Neural cell (in vitro differentiated cells): ENCODE results near the gene BTRC.

ENCODE experiments used
- POLR2AphosphoS5 ChIP-seq: IDR thresholded peaks from 2 replicates; pipeline ENCODE4 v1.6.1; 2012
- TF ChIP-seq, protein P1 (sequence below): fragments of 450-650 bp; IDR thresholded peaks from 2 replicates; pipeline ENCODE4 v1.5.1; 2014; ENCODE audit warnings: antibody characterized with exemption, mild to moderate bottlenecking, moderate library complexity; ENCODE audit not compliant: poor library complexity, severe bottlenecking

DNA sequence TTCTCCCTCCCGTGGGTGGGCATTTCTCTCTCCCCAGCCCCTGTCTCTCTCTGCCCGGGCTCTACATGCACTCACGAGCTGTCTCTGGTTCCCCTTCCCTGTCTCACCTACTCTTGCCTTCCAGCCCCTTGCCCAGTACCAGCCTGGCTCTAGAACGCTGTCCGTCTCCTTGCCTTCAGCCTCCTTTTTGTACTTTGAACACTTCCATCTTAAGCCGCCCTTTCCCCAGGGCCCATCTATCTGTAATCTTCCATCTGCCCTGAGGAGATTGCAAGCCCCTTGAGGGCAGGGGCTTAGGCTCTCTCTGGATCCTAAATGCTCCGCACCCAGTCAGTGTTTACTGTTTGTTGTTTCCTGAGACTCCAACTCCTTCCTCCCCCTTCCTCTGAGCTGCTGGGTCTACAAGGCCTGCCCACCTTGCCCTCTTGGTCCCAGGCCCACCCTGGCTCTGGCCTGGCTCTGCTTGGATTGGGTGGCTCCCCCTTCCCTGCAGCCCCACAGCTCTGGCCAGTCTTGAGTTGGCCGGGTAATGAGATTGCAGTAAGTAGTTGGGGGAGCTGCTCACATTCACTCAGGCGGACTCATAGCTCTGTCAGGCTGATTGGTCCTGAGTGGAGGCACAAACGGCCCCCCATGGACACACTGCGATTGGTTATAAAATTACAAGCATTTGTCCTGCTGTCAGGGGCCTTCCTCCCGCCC lies 205.8 kb downstream of the BTRC start:
- TF ChIP-seq POLR2AphosphoS5 = no peak
- TF ChIP-seq, protein P1, sequence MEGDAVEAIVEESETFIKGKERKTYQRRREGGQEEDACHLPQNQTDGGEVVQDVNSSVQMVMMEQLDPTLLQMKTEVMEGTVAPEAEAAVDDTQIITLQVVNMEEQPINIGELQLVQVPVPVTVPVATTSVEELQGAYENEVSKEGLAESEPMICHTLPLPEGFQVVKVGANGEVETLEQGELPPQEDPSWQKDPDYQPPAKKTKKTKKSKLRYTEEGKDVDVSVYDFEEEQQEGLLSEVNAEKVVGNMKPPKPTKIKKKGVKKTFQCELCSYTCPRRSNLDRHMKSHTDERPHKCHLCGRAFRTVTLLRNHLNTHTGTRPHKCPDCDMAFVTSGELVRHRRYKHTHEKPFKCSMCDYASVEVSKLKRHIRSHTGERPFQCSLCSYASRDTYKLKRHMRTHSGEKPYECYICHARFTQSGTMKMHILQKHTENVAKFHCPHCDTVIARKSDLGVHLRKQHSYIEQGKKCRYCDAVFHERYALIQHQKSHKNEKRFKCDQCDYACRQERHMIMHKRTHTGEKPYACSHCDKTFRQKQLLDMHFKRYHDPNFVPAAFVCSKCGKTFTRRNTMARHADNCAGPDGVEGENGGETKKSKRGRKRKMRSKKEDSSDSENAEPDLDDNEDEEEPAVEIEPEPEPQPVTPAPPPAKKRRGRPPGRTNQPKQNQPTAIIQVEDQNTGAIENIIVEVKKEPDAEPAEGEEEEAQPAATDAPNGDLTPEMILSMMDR = no peak
